HG02852 (cell line): ENCODE measurements around the gene IHH.

ENCODE experiments used
- ATAC-seq: cut with Tn5 transposase; IDR thresholded peaks from one replicate; pipeline ENCODE4 v1.9.1; 2021; ENCODE audit warnings: mild to moderate bottlenecking, moderate library complexity; ENCODE audit not compliant: unreplicated experiment

Gene IHH

GRCh38 chr2:219041252-219041651 lies 19.5 kb downstream of the IHH start, which contains the start of gene CFAP65:
TSS of gene CFAP65 (minus strand) at chr2:219041516. CDS start at chr2:219039048, 2,468 bp downstream.
- ATAC-seq: no peak

DNA sequence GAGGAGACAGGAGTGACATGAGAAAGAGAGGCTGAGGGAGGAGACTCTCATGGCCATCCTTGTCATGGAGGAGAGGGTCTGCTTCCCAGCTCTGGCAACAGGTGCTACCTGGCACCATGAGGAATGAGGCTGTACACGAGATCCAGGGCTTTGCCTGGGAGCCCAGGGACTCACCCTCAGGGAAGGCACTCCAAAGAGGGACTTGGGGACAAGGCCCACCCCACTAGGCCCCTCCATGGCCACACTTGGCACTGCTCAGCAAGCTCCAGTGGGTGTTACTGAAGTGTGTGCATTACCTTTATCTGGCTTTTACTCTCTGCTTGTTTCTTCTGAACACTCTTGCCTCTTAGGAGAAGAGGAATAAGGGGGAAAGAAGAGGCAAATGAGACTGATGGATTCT lies 22.1 kb downstream of the IHH start:
- ATAC-seq: no peak

GRCh38 chr2:219037783-219038499 lies 22.8 kb downstream of the IHH start:
- no peak for ATAC-seq

GRCh38 chr2:219035942-219036341 lies 24.8 kb downstream of the IHH start:
- ATAC-seq: no peak

DNA sequence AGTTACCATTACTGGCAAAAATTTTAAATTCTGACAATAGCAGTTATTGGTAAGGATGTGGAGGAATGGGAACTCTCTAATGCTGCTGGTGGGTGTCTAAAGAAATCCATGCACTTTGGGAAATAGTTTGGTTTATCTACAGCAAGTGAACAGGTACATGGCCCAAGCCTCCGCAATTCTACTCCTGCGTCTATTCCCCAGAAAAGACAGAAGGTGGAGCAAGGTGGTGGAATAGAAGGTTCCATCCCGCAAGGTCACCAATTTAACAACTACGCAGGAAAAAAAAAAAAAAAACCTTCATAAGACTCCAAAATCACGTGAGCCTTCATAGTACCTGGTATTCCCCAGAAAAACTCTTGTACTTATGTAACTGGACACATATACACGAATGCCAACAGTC lies 25.9 kb downstream of the IHH start:
- no peak for ATAC-seq

GRCh38 chr2:219032051-219032745 lies 28.5 kb downstream of the IHH start:
- ATAC-seq: no peak

GRCh38 chr2:219031005-219031738 lies 29.5 kb downstream of the IHH start:
- ATAC-seq: no peak

GRCh38 chr2:219030177-219030940 lies 30.4 kb downstream of the IHH start:
- no peak for ATAC-seq

DNA sequence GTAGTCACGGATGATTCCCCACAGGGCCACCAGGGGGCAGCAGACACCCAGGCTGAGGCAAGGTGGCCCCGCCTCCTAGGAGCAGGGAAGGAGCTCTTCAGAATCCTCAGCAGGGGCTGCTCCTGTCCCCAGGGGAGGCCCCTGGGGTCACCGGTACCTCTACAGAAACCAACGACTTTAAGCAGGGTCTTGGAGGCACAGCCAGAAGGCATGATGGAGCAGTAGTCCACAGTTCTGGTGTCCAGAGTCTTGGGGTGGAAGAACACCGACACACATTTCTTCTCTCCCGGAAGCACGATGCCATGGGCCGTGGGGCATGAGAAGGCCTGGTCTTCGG lies 30.9 kb downstream of the IHH start:
- ATAC-seq: peak; percentile 81

GRCh38 chr2:219028996-219029828 lies 31.5 kb downstream of the IHH start:
- ATAC-seq: no peak

GRCh38 chr2:219028141-219028540 lies 32.6 kb downstream of the IHH start:
- no peak for ATAC-seq

DNA sequence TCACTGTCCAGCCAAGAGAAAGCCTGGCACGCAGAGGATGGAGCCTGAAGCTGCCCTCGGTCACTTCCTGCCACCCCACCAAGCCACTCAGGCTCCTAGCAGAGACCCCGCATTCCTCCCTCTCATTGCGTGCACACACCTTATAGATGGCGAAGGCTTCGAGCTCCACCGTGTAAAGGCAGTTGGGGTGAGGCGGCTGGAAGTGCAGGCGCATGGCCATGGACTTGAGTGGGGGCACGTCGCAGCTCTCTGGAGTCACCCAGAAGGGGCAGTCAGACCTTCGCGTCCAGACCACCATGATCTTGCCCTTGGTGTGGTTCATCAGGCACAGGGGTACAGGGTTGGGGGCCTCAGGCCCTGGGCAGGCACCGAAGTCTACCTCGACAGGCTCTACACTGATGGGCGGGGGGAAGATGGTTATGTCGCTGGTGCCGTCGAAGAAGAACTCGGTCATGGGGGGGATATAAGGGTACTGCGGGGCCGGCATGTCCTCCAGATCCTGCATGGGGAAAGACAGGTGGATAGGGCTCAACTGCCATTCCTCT lies 33.1 kb downstream of the IHH start:
- no peak for ATAC-seq

DNA sequence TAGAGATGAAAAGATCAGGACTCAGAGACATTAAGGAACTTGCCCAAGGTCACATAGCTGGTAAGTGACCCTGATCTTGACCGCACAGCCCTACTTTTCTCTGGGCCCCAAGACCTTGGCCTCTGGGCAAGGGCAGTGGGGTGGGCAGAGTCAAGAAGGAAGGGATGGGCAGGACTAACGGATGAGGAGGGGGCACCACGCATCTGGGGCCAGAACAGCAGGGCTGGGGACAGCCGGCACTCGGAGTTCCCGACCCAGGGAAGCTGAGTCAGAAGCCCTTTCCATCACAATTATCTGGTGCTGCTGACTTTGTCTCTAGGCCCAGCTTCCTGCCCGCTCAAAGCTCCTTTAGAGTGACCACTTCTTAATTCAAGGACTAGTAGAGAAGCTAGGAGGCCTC lies 33.8 kb downstream of the IHH start:
- no peak for ATAC-seq

GRCh38 chr2:219025637-219026585 lies 34.8 kb downstream of the IHH start:
- no peak for ATAC-seq

GRCh38 chr2:219024059-219024458 lies 36.7 kb downstream of the IHH start:
- no peak for ATAC-seq

DNA sequence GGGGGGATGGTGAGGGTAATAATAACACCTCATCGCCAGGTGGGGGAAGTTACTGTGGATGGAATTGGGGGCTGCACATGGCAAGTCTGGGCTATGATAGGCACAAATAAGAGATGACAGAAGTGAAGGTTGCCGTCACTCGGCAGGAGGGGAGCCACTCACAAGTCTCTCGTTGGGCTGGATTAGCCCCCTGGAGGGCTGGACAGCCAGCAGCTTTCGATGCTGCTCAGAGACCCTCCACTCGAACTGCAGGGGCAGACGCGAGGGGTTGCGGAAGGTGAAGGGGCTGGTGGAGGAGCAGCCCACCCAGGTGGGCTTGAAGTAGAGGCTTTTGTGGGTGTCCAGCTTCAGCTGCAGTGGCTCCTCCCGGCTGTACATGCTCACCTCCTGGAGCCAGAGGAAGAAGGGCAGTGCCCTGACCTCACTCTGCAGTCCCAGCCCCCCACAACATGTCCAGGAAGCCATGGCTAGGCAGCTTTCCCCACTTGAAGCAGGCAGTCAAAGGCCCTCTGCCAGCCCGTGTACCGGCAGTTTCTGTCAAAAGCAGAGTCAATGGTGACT lies 37.6 kb downstream of the IHH start:
- no peak for ATAC-seq

- no peak for ATAC-seq
These were observed 38.1 kb downstream of the IHH start for GRCh38 chr2:219022616-219023015.

DNA sequence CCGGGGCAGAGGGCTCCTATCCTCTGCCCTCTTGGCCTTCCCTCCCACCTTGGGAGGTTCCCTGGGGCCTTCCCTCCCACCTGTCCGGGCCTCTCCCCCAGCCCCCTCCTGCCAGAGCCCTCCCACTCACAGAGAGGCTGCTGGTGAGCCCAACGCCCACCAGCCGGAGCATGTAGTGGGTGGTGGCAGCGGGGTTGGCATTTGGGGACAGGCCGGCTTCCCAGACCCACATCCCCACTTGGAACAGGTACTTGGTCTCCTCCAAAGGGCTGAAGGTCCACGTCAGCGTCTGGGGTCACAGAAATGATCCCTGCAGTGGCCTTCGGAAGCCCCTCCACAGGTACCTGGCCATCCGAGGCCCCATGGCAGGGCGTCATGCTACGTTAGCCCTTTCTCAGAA lies 38.7 kb downstream of the IHH start:
- no peak for ATAC-seq

- ATAC-seq: no peak
These were observed 39.1 kb downstream of the IHH start for GRCh38 chr2:219021591-219021990.
